ENCODE measurements around the gene ANAPC2.
"Not testable (repeated sequence)": the region's sequence is repeated elsewhere in the genome, so short reads cannot be mapped to it uniquely, and the experiment has no call there.

ANAPC2 gene

GRCh38 chr9:137141050-137141810 is 47.1 kb downstream of the ANAPC2 start:
- DNase-seq, result no peak

GRCh38 chr9:137140151-137141012 is 48.0 kb downstream of the ANAPC2 start:
- no peak for DNase-seq

- DNase-seq, result no peak
Observed at GRCh38 chr9:137139468-137140150, 48.8 kb downstream of the ANAPC2 start.

GRCh38 chr9:137138722-137139467 is 49.5 kb downstream of the ANAPC2 start, which contains the start of gene GRIN1:
GRIN1 (plus strand) TSS chr9:137139154; CDS start chr9:137139487, 333 bp downstream.
- DNase-seq, result no peak

- no peak for DNase-seq
Observed at GRCh38 chr9:137138058-137138721, 50.2 kb downstream of the ANAPC2 start.

- DNase-seq, result no peak
Observed at GRCh38 chr9:137136881-137137607, 51.3 kb downstream of the ANAPC2 start.

- DNase-seq, result no peak
Observed at GRCh38 chr9:137136261-137136880, 52.0 kb downstream of the ANAPC2 start.

DNA sequence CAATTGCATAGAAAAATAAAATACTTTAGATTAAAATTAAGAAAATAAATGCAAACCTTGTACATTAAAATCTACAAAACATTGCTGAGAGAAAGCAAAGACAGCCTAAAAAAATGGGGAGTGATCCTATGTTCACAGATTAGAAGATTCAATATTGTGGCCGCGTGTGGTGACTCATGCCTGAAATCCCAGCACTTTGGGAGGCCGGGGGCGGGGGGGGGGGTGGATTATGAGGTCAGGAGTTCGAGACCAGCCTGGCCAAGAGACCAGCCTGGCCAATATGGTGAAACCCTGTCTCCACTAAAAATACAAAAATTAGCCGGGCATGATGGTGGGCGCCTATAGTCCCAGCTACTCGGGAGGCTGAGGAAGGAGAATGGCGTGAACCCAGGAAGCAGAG is 53.2 kb downstream of the ANAPC2 start:
- not testable (repeated sequence) for DNase-seq

DNA sequence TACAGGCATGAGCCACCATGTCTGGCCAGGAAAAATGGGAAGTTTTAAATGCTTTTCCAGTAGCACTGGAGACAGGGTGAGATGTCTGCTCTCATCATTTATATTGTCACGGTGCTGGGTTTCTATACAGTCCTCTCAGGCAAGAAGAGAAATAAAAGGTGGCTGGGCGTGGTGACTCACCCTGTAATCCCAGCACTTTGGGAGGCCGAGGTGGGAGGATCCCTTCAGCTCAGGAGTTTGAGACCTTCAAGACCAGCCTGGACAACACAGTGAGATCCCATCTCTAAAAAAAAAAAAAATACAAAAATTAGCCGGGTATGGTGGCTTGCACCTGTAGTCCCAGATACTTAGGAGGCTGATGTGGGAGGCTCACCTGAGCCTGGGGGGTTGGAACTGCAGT is 54.2 kb downstream of the ANAPC2 start:
- no peak for DNase-seq

DNA sequence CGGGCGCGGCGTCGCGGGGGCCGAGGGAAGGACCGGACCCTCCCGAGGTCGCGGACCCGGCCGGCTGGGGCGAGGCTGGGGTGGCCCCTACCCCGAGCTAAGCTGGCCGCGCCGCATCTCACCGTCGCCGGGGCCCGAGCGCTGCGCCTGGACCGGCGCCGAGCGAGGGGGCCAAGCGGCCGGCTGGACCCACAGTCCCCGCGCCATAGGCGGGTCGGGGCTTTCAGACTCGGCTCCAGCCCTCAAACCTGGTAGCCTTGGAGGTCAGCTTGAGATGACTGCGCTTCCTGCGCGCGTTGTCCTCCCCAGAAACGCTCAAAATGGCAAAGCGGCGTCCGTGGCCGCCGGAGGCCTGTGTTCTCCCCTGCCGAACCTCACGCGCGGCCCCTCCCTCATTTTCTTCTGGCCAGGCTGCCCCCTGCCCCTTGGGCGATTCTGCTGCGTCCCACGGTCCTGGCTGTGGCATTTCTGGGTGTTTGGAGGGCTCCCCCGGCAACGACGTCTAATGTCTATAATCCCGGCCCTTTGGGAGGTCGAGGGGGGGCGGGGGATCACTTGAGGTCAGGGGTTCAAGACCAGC is 58.1 kb downstream of the ANAPC2 start:
- no peak for DNase-seq

DNA sequence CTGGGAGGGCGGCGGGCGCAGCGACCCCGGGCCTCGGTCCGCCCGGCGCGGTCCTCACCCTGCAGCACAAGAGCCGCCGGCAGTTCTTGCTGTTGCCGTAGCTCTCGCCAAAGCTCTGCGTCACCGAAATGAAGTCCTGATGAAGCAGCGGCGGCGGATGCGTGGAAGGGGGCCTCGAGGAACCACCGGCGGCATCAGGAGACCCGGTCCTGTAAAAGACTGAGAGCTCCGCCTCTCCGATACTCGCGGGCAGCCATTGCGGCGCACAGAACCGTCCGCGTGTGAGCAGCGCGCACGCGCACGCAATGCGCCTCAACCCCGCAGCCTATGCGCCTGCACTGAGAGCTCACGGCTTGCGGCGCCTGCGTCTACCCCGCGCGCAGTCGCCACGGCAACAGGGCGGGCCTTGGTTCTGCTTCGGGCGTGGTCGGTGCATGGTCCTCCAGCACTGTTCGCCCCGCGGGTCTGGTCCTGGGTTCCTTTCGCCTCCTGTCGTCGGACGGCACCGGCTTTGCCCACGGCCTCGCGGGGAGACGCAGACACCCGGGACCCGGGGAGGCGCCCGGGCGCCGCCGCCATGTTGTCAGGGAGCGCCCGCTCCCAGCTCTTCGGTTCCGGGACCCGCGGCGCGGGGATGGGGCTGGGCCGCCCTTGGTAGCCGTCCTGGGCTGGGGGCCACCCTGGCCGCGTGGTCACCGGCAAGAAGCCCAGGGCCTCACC is 58.7 kb downstream of the ANAPC2 start:
- peak; percentile 69 for DNase-seq

DNA sequence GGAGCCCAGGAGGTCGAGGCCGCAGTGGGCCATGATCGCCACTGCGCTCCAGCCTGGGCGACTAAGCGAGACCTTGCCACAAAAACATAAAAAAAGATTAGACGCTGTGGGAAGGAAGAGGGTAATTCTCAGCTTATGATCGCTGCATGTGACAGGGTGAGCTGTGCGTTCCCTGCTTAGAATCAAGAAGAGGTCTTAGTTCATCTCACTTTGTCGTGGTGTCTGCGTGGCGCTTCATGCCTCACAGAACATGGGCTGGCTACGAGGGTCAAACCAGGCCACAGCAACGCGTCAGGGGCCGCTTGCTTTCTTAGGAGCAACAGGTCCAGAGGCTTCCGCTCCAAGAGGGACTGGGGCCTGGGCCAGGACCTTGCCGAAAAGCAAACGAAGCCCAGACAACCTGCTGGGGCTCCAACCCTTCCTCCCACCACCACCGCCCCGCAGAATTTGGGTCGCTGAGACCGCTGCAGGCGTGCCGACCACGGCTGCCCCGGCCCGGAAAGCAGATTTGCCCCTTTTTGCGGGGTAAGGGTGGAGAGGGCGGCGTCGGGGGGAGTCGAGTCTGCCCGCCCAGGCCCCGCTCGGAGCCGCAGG is 59.4 kb downstream of the ANAPC2 start:
- DNase-seq, result no peak

- no peak for DNase-seq
Observed at GRCh38 chr9:137128158-137128861, 60.0 kb downstream of the ANAPC2 start.

DNA sequence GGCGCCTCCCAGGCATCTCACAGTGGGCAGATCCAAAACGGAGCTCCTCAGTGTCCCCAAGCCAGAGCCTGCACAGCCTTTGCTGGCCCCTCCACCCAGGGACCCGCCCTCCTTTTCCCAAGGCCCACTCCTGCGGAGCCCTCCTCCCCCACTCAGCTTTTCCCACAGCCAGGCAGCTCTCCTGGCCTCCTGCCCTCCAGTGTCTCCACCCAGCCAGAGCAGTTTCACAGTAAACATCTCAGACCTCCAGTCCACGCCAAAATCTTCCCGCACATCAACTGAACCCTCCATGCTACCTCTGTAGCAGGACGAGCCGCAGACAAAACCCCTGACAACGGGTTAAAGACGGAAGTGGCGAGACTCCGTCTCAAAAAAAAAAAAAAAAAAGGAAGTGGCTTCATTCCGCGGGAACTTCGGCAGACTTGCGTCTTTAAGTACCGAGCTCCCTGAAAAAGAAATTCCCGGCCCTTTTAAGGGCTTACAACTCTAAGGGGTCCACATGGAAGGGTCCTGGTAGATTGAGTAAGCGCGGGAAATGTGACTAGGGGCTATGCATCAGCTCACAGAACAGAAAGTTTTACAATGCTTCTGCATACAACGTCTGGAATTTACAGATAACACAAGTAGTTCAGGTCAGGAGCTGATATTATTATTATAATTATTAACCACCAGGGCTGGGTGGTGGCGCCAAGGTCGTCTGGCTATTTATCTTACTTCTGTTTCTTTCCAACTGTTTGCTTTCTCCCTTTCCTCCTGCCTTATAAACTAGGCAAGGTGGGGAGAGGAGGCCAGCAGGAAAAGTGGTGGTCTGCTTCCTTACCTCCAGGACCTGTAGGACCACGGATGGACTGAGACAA is 60.8 kb downstream of the ANAPC2 start:
- no peak for DNase-seq

DNA sequence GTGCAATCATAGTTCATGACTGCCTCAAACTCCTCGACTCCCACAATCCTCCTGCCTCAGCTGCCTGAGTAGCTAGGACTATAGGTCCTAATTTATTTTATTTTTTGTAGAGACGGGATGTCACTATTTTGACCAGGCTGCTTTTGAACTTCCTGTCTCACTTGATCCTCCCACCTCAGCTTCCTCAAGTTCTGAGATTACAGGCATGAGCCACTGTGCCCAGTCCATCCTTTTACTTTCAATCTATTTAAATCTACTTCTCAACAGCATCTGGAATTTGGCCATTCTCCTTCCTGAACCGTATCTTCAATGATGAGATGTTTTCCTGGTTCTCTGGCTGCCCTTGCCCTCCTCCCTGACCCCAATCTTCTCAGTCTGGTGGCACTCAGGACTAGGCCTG is 61.6 kb downstream of the ANAPC2 start:
- DNase-seq, result no peak
